GM10847 (cell line): ENCODE measurements around the gene ZNF827.

Experiments used
- POLR2A ChIP-seq: IDR thresholded peaks from 2 replicates; pipeline ENCODE4 v1.6.1; 2011; ENCODE audit not compliant: insufficient read length; ENCODE audit errors: extremely low read depth

The ZNF827 gene

GRCh38 chr4:145883101-145883694, 55.4 kb downstream of the ZNF827 start:
- TF ChIP-seq POLR2A = no peak

- TF ChIP-seq POLR2A = no peak
Measured at GRCh38 chr4:145882604-145883003, 56.0 kb downstream of the ZNF827 start.

DNA sequence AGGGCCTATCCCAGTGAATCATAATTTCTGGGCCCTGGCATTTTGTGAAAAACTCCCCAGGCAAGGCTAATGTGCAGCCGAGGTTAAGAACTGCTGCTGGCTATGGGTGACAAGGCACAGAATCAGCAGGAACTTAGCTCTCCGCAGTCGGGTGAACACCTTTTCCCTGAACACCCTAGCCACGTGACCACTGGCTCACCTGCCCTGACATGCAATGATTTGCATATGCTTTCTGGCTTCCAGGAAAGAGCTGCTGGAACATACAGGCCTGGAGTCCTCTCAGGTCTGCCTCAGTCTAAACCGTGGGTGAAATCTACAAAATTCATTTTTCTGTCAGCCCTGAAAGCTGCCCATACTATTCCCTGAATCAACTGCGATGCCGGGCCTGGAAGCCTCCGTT, 56.6 kb downstream of the ZNF827 start:
- TF ChIP-seq POLR2A = no peak

GRCh38 chr4:145881576-145881975, 57.0 kb downstream of the ZNF827 start:
- TF ChIP-seq POLR2A = no peak

DNA sequence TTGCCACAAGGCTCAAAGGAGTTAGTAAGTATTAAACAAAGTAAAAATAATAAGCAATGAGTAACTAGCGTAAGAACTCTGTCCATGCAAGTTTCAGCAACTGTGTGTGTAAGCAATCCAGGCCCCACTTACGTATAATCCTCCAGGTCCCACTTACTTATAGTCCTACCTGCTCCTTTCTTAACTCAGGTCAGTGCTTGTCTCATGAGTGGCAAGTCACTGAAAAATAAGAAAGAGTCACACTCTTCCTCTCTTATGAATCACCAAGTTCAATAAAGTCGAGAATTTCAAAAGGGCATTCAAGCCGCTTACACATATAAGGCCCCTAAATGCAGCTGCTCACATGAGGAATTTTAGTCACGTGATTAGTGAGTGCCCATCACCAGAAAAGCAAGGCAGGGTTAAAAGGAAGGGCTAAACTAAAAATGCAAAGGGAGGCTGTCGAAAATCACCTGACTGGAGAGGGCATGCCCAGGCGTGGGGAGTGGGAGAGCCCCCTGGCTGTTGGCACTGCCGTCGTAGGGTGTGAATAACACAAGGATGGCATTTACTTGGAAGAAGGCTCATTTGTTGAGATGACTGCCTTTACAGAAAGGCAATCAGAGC, 58.2 kb downstream of the ZNF827 start:
- TF ChIP-seq POLR2A = no peak

- TF ChIP-seq POLR2A = no peak
Measured at GRCh38 chr4:145879598-145879997, 59.0 kb downstream of the ZNF827 start.

DNA sequence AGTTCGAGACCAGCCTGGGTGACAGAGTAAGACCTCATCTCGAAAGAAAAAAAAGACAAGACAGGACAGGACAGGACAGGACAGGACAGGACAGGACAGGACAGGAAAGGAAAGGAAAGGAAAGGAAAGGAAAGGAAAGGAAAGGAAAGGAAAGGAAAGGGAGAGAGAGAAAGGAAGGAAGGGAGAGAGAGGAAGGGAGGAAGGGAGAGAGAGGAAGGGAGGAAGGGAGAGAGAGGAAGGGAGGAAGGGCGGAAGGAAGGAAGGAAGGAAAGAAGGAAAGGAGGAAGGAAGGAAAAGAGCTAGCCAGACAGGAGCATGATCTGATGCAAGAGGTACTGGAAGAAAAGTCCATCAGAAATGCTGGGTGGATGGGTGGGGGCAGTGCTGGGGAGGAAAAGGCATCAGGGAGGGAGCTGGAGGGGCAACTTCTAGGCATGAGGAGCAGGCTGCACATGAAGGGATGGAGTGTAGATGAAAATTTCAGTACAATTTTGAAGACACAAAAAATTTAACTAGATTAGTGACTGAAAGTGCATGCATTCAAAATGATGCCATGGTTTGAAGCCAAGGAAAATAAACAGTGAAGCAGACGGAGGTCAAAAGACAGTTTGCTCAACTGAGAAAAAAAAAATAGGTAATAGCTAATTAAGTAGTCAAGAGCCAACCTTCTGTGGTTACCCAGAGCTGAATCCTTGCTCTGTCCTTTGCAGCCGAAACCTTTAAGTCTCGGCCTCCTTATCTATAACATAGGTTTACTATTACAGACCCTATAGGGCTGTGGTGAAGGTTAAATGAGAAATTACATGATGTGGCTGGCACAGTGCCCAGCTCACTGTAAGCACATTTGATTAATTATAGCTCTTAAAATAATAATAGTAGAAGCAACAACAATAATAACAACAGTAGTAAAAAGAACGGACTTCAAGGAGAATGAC, 59.9 kb downstream of the ZNF827 start:
- TF ChIP-seq POLR2A = no peak

DNA sequence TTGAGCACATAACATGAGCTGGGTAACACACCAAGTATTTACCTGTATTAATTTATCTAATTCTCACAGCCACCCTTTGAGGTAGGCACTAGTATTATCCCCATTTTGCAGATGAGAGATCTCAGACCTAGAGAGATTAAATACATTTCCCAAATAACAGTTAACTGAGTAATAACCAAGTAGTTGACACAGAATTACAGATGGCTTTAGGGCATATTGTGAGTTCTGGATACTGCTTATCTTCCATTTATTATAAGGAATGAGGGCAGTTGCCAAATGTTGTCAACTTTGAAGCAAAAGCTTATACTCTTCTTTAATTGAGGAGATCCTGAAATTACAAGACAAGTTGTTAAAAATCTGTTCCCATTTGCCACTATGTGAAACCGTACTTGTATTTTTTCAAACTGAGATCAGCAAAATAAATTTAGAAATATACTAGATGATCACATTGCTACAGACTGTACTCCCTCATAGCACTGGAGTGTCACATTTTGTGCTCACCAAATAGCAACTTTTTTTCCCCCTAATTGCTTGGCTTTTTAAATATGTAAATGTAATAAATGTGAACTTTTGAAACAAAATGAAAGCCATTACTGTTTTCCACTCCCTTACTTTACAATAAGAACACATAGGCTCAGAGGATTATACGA, 62.0 kb downstream of the ZNF827 start:
- TF ChIP-seq POLR2A = no peak

GRCh38 chr4:145873901-145874300, 64.7 kb downstream of the ZNF827 start:
- no peak for TF ChIP-seq POLR2A

DNA sequence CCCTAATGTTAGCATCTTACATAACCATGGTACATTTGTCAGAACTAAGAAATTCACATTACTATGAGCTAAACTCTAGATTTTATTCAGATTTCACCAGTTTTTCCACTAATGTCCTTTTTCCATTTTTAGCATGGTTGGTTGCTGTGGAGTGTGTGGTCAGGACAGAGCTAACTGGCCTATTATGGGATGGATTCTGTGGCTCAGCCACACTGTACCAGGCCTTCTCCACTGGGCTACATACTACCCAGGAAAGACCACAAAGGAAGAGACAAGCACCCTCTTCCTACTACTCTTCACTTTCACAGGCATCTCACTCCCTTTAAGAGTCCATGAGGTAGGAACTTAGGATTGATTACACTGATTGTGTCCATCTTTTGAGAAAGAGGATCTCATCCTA, 67.4 kb downstream of the ZNF827 start:
- TF ChIP-seq POLR2A = no peak

GRCh38 chr4:145870155-145871020, 68.2 kb downstream of the ZNF827 start:
- TF ChIP-seq POLR2A = no peak

DNA sequence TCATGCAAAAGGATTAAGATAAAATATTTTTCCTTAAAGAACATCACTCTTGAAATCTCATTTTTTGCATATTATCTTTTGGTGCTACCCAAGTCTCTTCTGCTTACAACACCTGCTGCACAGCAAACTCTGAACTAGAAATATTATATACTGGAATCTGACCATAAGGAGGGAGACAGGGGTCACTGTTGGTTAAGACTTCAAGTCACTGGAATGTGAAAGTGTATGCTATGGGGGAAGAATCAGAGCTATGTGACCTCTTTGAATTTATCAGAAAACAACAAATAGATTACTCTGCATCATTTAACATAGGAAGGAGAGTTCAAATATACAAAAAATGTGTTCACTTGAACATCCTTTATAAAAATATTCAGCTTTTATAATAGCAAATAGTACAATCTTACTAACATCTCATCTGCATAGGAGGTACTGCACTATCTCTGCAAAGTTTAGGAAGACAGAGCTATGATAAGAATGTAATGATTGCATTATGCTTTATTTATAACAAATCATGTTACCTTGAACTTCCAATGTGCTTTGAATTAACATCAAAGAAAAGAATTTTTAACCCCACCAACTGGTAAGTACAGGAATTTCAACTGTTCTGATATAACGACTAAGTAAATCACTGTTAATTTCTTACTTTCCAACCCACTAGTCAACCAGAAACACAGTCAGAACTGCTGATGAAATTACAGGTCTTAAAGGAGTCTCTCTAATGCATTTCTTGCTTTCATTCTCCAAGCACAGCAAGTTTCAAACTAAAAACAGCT, 69.8 kb downstream of the ZNF827 start:
- no peak for TF ChIP-seq POLR2A

DNA sequence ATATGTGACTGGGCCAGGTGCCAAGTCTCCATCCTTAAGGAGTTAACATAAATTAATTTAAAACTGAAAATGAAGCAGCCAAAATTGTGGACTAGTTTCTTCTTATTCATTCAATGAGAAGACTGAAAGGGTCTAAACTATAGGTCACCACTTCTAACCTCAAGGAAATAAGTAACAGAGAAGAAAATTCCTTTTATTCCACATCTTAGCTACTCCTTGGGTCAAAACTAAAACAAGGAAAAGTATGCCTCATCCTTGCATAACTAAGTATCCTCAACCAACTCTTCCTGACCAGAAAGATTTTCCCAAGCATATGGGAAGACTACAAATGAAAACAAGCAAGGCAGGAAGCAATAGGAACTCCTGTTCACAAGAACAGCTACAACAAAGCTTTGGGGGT, 71.2 kb downstream of the ZNF827 start:
- TF ChIP-seq POLR2A = no peak

DNA sequence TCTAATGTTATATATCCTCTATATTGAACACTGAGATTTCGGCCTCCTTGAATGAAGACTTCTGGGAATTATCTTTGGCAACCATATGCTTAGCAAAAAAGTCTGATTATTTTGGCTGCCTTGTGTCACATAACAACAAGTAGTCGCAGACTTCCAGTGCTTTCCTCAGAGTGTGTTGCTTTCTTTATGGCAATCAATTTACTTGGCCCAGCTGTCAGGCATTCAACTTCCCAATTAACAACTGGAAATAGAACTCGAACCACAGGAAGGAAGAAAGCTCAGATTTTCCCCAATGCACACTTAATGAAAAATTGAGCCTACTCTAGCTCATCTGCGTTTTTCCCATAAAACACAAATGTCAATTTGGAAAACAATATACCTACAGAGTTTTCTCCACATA, 71.6 kb downstream of the ZNF827 start:
- TF ChIP-seq POLR2A = no peak
